Stimulated activated CD8-positive, alpha-beta memory T cell treated with anti-CD3 and anti-CD28 coated beads, Interleukin-12 subunit alpha, Interleukin-12 subunit beta, amount 100 ng/mL, for 1 hour (primary cell): ENCODE results near the gene NOD2.

Experiments used
- DNase-seq: peaks from one replicate; pipeline ENCODE4 v3.0.0-alpha.2; 2020; ENCODE audit warnings: low read depth

Gene NOD2

DNA sequence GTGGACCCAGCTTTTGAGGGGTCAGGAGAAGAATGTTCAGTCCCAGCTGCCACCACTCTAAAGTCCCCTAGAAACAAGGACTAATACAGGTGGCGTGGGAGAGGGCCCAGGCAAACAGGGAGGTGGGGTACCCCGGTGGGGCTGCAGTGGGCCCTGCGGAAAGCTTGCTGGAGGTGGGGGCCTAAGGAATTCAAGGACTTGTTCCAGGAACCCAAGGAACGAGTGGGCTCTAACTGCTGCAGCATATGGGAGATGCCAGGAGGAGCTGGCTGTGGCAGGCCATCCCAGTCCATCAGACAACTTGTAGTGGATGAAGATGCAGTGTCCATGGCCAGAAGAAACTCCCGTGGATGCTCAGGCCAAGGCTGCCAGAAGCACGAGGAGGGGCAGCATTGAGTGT is 22.9 kb upstream of the NOD2 start:
- DNase-seq, result no peak

DNA sequence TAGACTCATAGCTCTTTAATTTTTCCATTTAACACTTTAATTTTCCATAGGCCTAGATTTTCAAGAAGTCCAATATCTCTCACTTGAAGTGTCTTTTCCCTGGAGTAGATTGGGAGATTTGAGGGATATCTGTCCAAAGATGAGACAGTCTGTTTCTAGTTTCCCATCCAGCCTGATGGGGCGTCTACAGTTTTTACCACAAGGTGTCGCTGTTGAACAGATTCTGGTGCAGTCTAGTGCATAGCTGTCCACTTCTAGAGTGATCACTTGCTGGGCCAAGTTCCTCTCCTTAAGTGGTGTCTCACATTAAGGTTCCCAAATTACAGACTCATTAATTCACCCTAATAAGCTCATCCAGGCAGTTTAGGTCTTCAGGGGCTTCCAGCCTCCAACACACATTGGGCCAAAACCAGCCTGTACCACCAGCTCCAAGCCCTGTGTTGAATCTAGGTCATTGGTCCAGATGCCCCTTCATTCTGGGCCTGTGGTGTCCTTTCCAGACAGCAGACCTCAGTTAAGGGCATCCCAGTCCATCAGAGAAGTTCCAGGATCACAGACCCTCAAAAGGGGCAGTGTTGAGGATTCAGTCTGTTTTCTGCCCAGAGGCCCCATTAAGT is 21.7 kb upstream of the NOD2 start:
- DNase-seq, result no peak

DNA sequence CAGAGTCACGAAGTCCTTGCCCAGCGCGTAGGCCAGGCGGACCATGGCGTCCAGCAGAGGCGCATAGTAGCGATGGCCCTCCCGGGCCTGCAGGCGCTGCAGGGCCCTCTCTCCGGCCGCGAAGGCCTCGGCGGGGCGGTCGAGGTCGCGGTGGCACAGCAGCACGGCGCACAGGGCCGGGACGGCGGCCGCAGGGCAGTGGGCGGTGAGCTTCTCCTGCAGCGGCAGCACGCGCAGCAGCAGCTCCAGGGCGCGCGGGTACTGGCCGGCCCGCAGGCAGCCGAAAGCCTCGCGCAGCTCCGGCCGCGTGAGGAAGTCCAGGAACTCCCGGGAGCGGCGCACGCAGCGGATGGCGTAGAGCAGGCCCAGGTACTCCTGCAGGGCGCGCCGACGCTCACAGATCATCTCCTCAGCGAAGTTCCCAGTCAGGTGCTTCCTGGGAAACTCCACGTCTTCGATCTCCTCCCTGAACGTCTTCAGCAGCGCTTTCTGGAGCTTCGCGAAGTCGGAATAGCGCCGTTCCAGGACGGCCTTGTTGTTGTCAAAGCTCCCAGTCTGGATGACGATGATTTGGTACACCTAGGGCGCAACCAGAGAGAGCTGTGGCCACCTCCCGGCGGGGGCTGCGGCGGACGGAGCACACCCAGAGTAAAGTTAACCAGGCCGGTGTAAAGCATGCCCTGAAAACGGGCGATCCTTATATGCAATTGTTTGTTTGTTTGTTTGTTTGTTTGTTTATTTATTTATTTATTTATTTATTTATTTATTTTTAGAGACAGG is 19.7 kb upstream of the NOD2 start:
- no peak for DNase-seq

DNA sequence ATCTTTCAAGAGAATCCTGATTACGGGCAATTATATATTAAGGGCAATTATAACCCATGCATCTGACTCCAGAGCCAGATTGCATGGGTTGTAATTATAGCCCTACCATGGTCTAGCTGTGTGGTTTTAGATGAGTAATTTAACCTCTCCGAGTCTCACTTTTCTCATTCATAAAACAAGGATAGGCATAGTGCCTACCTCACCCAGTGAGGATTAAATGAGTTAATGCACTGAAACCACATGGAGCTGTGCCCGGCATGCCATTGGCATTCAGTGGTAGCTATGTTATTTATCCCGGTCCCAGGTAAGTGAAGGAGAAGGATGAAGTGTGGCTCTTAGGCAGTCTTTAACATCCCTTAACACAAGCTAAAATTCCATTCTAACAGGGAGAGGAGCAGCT is 18.6 kb upstream of the NOD2 start:
- DNase-seq, result no peak

DNA sequence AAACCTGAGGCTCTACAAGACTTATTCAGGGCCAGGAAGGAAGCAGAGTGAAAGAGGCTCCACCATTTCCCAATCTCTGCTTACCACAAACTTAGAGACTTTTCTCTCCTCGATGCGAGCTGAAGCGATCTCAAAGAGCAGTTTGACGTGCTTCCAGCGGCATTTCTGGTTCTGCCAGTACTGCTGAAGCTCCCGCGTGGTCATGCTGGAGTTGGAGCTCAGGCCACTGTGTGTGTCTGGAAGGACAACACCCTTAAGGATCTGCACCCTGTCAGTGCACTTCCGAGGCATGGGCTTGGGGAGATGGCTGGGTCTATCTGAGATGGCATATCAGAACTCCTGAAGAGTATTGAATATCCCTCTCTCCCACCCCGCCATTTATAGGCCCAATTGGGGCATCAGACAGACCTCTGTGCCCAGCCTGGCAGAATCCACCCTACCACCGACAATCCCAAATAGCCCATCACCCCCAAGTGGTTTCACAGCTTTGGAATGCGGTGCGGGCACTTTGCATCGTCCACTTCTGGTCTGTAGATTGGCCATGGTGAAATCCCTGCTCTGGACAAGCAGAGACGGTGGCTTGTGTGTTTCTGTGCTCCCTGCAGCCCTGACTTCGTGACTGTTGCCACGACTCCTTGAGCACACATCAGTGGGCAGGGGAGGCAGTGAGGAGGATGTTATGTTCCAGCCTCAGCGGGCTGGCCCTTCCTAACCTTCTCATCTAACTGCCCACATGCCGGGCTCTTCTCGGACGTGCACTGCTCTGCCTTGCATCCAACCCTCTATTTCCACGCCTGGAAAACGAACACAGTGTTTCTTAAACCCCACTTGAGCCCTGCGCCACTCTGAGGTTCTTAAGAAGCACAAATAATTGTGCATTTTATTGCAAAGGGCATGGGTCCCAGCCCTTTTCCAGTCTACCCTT is 17.5 kb upstream of the NOD2 start:
- DNase-seq, result no peak

DNA sequence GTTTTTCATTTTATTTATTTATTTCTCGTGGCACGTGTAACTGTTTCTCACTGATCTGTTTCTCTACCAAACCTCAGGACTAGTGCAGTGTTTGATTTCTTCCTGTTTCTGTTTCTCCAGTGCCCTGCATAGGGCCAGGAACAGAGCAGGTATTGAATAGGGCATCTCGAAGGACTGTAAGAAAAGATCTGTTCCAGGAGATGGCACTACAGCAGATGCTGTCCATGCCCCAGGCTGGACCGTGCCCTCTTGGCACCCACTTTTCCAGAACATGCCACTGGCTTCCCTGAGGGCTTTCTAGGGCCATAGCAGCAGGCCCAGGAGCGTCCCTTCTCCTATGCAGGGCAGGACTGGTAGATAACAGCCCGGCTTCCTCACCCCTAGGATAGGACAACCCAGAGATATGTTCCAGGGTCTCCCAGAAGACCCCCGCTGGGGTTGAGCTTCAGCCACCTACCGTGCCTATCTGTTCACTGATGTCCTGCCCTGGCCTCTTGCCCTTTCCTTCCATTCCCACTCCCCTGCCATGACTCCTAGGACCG is 16.7 kb upstream of the NOD2 start:
- DNase-seq, result no peak

DNA sequence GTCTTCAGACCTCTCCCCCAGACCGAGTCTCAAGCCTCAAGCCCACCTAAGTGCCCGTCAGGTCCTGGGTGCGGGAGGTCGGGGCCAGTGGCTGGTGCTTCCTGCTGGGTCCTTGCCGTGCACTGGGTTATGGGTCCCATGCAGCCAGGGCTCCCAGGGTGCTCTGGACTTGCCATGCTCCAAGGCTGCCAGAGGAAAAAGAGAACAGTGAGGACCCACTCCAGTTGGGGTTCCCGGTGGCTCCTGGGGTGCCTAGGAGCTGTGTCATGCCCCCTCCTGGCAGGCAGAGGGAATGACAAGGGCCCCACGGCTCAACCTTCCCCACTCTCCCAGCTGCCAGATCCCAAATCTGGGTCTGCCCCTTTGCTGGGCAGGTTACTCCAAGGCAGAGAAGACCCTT is 16.1 kb upstream of the NOD2 start:
- DNase-seq, result no peak

DNA sequence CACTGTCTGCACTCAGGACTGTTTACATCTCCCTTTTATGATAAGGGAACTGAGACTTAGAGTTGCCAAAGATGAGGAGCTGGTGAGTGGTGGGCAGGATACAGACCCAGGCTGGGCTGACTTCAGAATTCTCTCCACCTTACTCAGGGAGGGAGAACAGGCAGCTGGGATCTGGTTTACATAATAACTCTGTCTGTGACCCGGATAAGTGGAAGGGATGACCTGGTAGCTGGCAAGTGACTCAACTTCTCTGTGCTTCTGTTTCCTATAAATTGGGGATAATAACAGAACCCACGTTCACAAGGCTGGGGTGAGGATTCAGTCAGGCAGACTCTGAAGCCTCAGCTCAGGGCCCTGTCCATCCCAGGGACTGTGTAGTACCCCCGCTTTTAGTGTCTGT is 14.9 kb upstream of the NOD2 start:
- DNase-seq, result no peak

DNA sequence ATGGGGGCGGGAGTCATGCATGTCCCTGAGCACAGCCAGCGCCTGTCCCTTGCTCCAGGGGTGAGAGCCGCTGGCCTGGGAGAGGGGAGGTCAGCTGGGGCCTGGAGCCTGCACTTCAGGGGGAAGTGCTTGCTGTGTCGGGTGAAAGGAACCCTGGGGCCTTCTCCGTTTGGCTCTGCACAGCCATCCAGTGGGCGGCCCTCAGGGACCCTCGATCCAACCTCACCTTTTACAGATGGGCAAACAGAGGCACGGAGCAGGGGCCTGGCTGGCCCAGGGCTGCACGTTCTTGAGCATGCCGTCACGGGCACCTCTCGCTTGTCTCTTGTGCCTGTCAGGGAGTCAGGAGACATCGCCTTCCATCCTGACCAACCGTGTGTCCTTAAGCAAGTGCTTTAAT is 14.1 kb upstream of the NOD2 start:
- no peak for DNase-seq

DNA sequence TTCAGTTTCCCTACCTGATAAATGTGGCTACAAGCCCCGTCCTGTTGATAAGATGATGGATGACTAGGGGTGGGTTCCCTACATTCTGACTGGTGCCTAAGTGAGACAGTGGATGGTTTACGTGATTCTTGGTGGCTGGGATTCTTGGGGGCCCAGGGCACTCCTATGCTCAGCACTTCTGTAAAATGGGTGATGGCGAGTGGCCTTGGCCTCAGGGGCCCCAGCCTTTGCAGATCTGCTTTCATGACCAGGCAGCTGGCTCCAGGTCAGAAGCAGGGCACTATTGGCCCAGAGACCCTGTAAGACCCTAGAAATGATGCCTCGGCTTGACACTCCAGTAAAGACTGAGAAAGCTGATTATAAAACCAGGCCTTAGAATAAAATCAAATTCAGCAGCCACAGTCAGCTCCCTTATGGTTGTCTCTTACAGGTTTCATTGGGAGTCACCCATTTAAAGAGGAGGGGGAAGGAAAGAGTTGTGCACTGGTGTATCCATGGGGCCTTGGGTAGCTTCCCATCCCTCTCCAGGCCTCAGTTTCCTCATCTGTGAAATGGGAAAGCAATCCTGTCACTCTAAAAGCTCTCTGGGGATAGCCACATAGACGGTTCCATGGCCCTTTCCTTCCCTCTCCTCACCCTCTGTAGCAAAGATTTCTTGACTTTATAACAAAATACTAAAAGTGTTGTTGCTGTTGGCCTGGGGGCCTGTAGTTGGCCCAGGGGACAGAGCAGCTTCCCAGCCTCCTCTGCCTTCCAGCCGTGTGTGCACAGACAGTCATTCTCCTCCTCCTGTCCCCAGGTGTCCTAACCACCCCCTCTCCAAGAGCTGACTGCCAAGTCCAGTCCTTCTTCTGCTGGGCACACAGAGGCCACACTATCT is 13.5 kb upstream of the NOD2 start:
- DNase-seq, result no peak

DNA sequence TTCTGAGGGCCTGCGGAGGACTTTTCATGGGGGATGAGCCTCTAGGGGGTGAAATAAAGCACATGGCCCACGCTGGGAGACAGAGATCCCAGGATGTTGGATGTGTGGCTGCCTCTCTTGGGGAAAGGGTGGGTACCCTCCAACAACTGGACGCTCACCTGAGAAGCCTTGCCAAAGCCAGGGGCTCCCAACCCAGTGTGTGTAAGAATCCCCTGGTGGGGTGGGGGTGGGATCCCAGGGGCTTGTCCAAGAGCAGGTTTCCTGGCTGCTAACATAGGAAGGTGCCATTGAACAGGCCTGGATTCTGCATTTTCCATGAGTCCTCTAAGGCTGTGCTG is 12.9 kb upstream of the NOD2 start:
- DNase-seq, result no peak

DNA sequence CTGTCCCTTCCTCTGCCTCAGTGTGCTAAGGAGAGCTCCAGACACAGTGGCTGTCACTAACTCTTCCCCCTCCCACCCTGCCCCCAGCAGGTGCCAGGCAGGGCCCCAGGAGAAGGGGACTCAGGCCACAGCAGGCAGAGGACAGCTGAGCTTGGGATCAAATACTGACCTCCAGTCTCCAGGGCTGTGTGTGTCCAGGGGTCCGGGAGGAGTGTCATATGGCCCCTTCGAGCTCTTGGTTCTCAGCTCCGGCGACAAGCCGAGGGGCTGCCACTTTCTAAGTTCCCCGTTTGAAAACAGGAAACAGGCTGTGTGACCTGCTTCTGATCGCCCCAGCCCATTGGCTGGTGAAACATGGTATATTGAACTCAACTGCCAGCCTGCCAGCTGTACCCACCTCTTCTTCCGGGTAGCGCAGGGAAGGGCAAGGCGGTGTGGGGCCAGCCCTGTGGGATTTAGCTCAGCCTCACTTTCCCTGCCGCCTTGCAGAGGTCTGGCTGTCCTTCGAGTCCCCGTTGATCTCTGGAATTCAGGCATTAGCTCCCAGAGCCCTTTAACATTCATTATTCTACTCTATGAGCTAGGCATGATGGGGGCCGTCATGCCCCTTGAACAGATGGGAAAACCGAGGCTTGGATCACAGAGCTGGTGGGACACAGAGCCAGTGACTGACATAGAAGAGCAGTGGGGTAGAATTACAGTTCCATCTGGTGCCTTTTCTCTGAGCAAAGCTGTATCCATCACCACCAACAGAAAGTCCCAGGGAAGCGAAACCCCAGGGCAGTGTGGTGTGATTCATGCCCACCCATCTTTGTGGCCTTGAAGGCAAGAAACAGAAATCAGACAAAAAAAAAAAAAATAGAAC is 12.2 kb upstream of the NOD2 start, which contains the start of gene SNX20:
Gene SNX20, minus strand, starts transcription at position 292 of the 865 bp plus-strand sequence. CDS start 3,786 bp downstream, outside the sequence.
- DNase-seq, result no peak

DNA sequence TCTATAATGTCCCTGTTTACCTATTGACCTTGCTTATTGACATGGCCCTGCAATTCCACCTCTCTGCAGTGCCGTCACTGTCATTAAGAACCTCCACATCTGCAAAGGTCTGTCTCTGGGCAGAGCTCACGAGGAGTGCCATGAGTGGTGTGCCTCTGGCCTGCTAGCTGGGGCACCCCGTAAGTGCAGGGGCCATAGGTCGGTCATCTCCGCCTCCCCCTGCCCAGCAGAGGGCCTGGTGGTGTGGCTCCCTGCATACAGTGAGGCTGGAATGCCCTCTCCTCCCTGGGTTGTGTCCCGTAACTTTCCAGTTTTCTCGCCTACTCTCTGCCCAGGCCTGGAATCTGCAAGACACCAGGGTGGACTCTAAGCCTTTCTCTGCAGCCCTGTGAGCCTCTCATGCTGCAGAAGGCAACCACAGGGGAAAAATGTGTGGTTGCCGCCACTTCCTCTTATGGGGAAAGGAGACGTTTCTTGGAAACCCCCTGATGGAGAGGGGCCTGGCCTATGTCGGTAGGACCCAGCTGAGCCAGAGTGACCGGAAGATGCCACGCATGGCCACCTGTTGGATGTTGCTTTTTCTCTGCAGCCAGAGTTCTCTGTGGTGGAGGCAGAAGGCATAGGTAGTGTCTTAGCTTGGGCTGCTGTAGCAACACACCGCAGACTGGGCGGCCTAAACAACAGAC is 9.6 kb upstream of the NOD2 start:
- no peak for DNase-seq

DNA sequence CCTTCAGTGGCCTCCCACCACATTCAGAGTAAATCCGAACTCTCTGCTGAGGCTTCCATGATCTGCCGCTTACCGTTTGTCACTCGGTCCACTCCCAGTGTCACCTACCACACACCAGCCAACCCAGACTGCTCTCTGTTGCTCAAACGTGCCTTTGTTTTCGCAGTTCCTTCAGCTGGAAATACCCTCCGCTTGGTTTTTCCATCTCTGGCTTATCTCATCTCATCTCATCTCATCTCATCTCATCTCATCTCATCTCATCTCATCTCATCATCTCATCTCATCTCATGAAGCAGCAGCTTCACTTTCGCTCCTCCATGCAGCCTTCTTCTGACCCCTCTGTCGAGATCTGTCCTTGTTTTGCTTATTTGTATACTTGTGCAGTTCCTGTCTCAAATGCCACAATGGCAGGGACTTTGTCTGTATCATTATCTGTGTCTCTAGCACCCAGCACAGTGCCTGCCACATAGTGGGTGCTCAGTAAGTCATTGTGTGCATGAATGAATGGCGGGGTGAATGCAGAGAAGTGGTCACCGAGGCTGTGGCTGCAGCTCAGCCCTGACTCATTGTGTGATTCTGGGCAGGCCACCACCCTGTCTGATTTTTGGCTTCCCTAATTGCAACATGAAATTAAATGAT is 8.5 kb upstream of the NOD2 start:
- DNase-seq, result no peak

DNA sequence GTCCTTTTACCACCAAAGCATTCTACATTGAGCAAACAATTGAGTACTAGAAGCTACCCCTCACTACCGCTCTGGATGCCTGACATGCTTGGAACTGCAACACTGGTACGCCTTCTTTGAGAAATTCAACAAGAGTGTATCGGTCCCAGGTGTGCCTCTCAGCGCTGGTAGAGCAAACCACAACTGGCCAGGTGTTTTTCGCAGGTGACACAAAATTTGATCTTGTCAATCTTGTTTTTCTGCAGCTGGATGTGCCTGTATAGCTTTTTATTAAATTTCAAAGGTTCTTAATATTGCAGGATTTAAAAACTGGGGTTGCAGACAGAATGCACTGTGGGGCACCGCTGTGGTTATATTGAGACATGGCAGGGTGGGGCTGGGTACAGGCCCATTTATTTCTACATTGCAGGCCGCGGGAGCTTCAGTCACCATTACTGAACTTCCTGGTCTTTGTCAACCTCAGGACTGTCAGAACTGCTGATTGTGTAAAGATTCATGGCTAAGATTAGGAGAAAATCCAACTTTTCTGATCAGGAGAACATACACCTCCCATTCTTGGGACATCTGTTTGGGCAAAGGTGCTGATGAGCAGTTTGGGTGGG is 7.8 kb upstream of the NOD2 start:
- no peak for DNase-seq

DNA sequence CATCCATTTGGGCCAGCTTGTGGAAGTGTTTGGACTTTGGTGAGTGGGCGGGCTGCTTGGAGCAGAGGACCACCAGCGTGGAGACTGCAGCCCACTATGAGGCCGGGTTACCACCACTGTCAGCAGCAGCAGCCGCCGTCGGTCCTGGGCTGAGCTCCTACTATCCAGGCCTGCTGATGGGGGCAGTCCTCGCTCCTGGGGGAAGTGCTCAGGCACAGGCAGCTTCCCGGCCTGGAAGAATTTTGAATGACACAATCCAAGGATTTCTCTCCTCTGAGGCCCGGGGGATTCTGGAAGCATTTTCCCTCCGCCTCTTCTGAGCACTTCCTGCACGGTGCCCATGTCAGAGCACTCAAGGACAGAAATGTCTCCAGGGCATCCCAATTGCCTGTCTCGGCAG is 5.3 kb upstream of the NOD2 start:
- no peak for DNase-seq

DNA sequence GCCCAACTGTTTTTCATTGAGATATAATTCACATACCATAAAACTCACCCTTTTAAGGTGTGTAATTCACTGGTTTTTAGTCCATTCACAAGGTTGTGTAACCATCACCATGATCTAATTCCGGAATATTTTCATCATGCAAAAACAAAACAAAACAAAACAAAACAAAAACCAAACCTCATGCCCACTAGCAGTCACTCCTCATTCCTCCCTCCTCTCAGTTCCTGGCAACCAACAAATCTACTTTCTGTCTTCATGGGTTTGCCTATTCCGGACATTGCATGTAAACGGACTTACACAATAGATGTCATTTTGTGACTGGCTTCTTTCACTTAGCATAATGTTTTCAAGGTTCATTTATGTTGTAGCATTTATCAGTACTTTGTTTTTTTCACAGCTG is 4.5 kb upstream of the NOD2 start:
- DNase-seq, result no peak

DNA sequence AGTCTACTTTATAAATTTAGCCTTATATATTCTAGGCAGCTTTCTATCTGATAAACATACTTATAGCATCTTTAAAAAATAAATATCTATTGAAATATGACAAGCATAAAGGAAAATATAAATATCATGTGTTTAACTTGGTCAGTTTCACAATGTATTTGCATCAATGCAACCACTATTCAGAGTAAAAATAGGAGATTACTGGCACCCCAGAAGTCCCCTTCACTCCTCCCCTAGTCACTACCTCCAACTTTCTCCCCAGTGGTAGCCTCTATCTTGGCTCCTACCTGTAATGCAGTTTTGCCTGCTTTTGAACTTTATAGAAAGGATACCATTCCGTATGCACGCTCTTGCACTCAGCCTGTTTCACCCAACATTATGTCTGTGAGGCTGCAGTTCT is 3.2 kb upstream of the NOD2 start:
- no peak for DNase-seq

DNA sequence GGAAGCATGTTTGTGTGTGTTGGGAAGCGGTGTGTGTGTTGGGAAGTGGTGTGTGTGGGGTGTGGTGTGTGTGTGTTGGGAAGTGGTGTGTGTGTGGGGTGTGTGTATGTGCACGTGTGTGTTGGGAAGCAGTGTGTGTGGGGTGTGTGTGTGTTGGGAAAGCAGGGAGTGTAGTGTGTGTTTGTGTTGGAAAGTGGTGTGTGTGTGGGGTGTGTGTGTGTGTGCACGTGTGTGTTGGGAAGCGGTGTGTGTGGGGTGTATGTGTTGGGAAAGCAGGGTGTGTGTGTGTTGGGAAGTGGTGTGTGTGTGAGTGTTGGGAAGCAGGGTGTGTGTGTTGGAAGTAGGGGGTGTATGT is 785 bp upstream of the NOD2 start:
- no peak for DNase-seq
